COLO829 (cell line): ENCODE data around the gene PLG.
"Not testable (repeated sequence)": the region's sequence is repeated elsewhere in the genome, so short reads cannot be mapped to it uniquely, and the experiment has no call there.

ENCODE experiments used
- DNase-seq: peaks from one replicate; pipeline ENCODE4 v3.0.0; 2012; ENCODE audit warnings: low spot score

The PLG gene

GRCh38 chr6:160701918-160702680 is at the start of gene PLG:
Gene PLG, plus strand, starts transcription at chr6:160702244. Its CDS starts 61 bp downstream, at chr6:160702305.
- DNase-seq, result not testable (repeated sequence)

GRCh38 chr6:160659562-160659961 is 42.5 kb upstream of the PLG start:
- no peak for DNase-seq

- no peak for DNase-seq
Observed at GRCh38 chr6:160661216-160661615, 40.8 kb upstream of the PLG start.

GRCh38 chr6:160662429-160662828 is 39.6 kb upstream of the PLG start:
- DNase-seq, result no peak

- DNase-seq, result no peak
Observed at GRCh38 chr6:160662842-160663241, 39.2 kb upstream of the PLG start.

GRCh38 chr6:160664198-160664597 is 37.8 kb upstream of the PLG start, which contains the start of gene LPA:
Gene LPA, minus strand, starts transcription at chr6:160664275. Its CDS starts 61 bp downstream, at chr6:160664214.
- DNase-seq, result not testable (repeated sequence)

- peak; percentile 9 for DNase-seq
Observed at GRCh38 chr6:160667639-160668481, 34.2 kb upstream of the PLG start.

GRCh38 chr6:160668589-160668988 is 33.5 kb upstream of the PLG start:
- no peak for DNase-seq

- not testable (repeated sequence) for DNase-seq
Observed at GRCh38 chr6:160676418-160676817, 25.6 kb upstream of the PLG start.

GRCh38 chr6:160678230-160678629 is 23.8 kb upstream of the PLG start:
- no peak for DNase-seq

- no peak for DNase-seq
Observed at GRCh38 chr6:160678744-160679401, 23.2 kb upstream of the PLG start.

- DNase-seq, result no peak
Observed at GRCh38 chr6:160679402-160679769, 22.7 kb upstream of the PLG start.

GRCh38 chr6:160685101-160685761 is 16.8 kb upstream of the PLG start:
- not testable (repeated sequence) for DNase-seq

GRCh38 chr6:160685762-160686450 is 16.1 kb upstream of the PLG start:
- DNase-seq, result no peak

GRCh38 chr6:160690458-160690857 is 11.6 kb upstream of the PLG start:
- no peak for DNase-seq

GRCh38 chr6:160691617-160692016 is 10.4 kb upstream of the PLG start:
- no peak for DNase-seq

GRCh38 chr6:160692369-160692959 is 9.6 kb upstream of the PLG start:
- DNase-seq, result no peak

- DNase-seq, result not testable (repeated sequence)
Observed at GRCh38 chr6:160695025-160695424, 7.0 kb upstream of the PLG start.

- not testable (repeated sequence) for DNase-seq
Observed at GRCh38 chr6:160695622-160696021, 6.4 kb upstream of the PLG start.

- DNase-seq, result not testable (repeated sequence)
Observed at GRCh38 chr6:160696884-160697283, 5.2 kb upstream of the PLG start.

- no peak for DNase-seq
Observed at GRCh38 chr6:160697826-160698225, 4.2 kb upstream of the PLG start.
